NCI-H1436 treated with DMSO at 0.1 percent for 48 hours (cell line): ENCODE data around the gene TPP1.

Source experiments
- DNase-seq: peaks from one replicate; lab custom pipeline; 2025; lab: John Stamatoyannopoulos, UW

Gene TPP1

GRCh38 chr11:6587360-6587953 is 31.8 kb downstream of the TPP1 start:
- DNase-seq: no peak

GRCh38 chr11:6586434-6587359 is 32.5 kb downstream of the TPP1 start:
- DNase-seq: no peak

GRCh38 chr11:6584528-6584927 is 34.7 kb downstream of the TPP1 start:
- DNase-seq: no peak

GRCh38 chr11:6583584-6583983 is 35.6 kb downstream of the TPP1 start:
- DNase-seq: no peak

GRCh38 chr11:6579681-6580080 is 39.5 kb downstream of the TPP1 start:
- DNase-seq: no peak

GRCh38 chr11:6578134-6578533 is 41.1 kb downstream of the TPP1 start:
- no peak for DNase-seq

- DNase-seq: no peak
These were observed 42.5 kb downstream of the TPP1 start for GRCh38 chr11:6576471-6577373.

GRCh38 chr11:6574816-6575715 is 44.2 kb downstream of the TPP1 start:
- no peak for DNase-seq

GRCh38 chr11:6572215-6572614 is 47.0 kb downstream of the TPP1 start:
- no peak for DNase-seq

GRCh38 chr11:6571434-6572008 is 47.7 kb downstream of the TPP1 start:
- DNase-seq: no peak

- DNase-seq: no peak
These were observed 48.4 kb downstream of the TPP1 start for GRCh38 chr11:6570691-6571427.

GRCh38 chr11:6569706-6570105 is 49.5 kb downstream of the TPP1 start:
- DNase-seq: no peak

GRCh38 chr11:6568191-6568918 is 50.9 kb downstream of the TPP1 start:
- DNase-seq: no peak

GRCh38 chr11:6567371-6567745 is 51.9 kb downstream of the TPP1 start:
- no peak for DNase-seq

GRCh38 chr11:6566704-6567370 is 52.4 kb downstream of the TPP1 start:
- no peak for DNase-seq

GRCh38 chr11:6565988-6566703 is 53.1 kb downstream of the TPP1 start:
- DNase-seq: no peak

- no peak for DNase-seq
These were observed 53.9 kb downstream of the TPP1 start for GRCh38 chr11:6565325-6565724.

GRCh38 chr11:6563667-6564066 is 55.6 kb downstream of the TPP1 start:
- no peak for DNase-seq
